ENCODE measurements around the gene TNRC18.

DNA sequence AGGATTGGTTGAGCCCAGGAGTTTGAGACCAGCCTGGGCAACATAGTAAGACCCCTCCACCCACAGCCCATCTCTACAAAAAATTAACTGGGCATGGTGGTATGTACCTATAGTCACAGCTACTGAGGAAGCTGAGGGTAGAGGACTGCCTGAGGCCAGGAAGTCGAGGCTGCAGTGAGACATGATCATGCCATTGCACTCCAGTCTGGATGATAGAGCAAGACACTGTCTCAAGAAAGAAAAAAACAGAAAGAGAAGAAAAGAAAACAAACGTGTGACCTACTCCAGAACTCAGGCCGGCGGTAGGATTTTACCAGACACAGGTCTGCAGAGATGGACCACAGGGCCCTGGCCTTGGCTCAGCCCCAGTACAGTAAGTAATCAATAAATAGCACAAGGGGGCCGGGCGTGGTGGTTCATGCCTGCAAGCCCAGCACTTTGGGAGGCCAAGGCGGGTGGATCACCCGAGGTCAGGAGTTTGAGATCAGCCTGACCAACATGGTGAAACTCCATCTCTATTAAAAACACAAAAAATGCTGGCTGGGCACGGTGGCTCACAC lies 35.4 kb upstream of the TNRC18 start:
- TF ChIP-seq, protein P1, sequence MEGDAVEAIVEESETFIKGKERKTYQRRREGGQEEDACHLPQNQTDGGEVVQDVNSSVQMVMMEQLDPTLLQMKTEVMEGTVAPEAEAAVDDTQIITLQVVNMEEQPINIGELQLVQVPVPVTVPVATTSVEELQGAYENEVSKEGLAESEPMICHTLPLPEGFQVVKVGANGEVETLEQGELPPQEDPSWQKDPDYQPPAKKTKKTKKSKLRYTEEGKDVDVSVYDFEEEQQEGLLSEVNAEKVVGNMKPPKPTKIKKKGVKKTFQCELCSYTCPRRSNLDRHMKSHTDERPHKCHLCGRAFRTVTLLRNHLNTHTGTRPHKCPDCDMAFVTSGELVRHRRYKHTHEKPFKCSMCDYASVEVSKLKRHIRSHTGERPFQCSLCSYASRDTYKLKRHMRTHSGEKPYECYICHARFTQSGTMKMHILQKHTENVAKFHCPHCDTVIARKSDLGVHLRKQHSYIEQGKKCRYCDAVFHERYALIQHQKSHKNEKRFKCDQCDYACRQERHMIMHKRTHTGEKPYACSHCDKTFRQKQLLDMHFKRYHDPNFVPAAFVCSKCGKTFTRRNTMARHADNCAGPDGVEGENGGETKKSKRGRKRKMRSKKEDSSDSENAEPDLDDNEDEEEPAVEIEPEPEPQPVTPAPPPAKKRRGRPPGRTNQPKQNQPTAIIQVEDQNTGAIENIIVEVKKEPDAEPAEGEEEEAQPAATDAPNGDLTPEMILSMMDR (conservative IDR thresholded peaks at IDR 0.05; ENCODE audit: low read length): no peak
- TF ChIP-seq EZH2phosphoT487 (IDR thresholded peaks at IDR 0.05; ENCODE audit: borderline replicate concordance, low read depth, low read length): no peak
